Trophoblast cell (in vitro differentiated cells and primary cell): Measurements from ENCODE around the gene ZBTB12.

Source experiments
- DNase-seq, 2 donors: peaks; one replicate each; pipeline ENCODE4 v3.0.0-alpha.2; 2016
- H2AFZ ChIP-seq: 2 replicates; pipeline ENCODE4 v1.6.1; 2013; ENCODE audit warnings: low read length, moderate library complexity, mild to moderate bottlenecking; ENCODE audit not compliant: insufficient read depth, poor library complexity
- H2AK5ac ChIP-seq: 2 replicates; pipeline ENCODE4 v1.6.1; 2013; ENCODE audit warnings: mild to moderate bottlenecking, low read length
- H2BK120ac ChIP-seq: 2 replicates; pipeline ENCODE4 v1.6.1; 2013; ENCODE audit warnings: low read length, mild to moderate bottlenecking, moderate library complexity; ENCODE audit not compliant: insufficient read depth, poor library complexity
- H2BK12ac ChIP-seq: 2 replicates; pipeline ENCODE4 v1.6.1; 2013; ENCODE audit warnings: mild to moderate bottlenecking, low read length, moderate library complexity
- H2BK5ac ChIP-seq: 2 replicates; pipeline ENCODE4 v1.6.1; 2013; ENCODE audit warnings: low read length, low read depth, moderate library complexity, mild to moderate bottlenecking; ENCODE audit not compliant: poor library complexity
- H3K14ac ChIP-seq: 2 replicates; pipeline ENCODE4 v1.6.1; 2013; ENCODE audit warnings: mild to moderate bottlenecking, low read length
- H3K18ac ChIP-seq: 2 replicates; pipeline ENCODE4 v1.6.1; 2013; ENCODE audit warnings: mild to moderate bottlenecking, low read length
- H3K23ac ChIP-seq: 2 replicates; pipeline ENCODE4 v1.6.1; 2013; ENCODE audit warnings: low read length
- H3K27ac ChIP-seq: 2 replicates; pipeline ENCODE4 v1.5.1; 2013; ENCODE audit warnings: low read depth, mild to moderate bottlenecking, inconsistent platforms, low read length, moderate library complexity
- H3K27me3 ChIP-seq: 2 replicates; pipeline ENCODE4 v1.6.1; 2013; ENCODE audit warnings: inconsistent platforms, mild to moderate bottlenecking, low read length, moderate library complexity; ENCODE audit not compliant: insufficient read depth
- H3K36me3 ChIP-seq, 2 experiments: 1 replicate in 1 of 2; 2 replicates in 1 of 2; pipeline ENCODE4 v1.6.1; 2013; ENCODE audit warnings: low read length in 2 of 2, mild to moderate bottlenecking in 2 of 2, moderate library complexity in 1 of 2; ENCODE audit not compliant: insufficient read depth in 2 of 2, control insufficient read depth in 1 of 2
- H3K4ac ChIP-seq: 2 replicates; pipeline ENCODE4 v1.6.1; 2013; ENCODE audit warnings: low read depth, mild to moderate bottlenecking, low read length, moderate library complexity
- H3K4me1 ChIP-seq, 2 experiments: 1 replicate in 1 of 2; 2 replicates in 1 of 2; pipeline ENCODE4 v1.6.1; 2013; ENCODE audit warnings: low read length in 2 of 2, mild to moderate bottlenecking in 2 of 2, moderate library complexity in 1 of 2; ENCODE audit not compliant: insufficient read depth in 2 of 2, control insufficient read depth in 1 of 2
- H3K4me2 ChIP-seq: 2 replicates; pipeline ENCODE4 v1.6.1; 2013; ENCODE audit warnings: inconsistent platforms, mild to moderate bottlenecking, low read length, moderate library complexity
- H3K4me3 ChIP-seq: 2 replicates; pipeline ENCODE4 v1.5.1; 2013; ENCODE audit warnings: mild to moderate bottlenecking, low read depth, low read length, inconsistent platforms
- H3K79me1 ChIP-seq: one replicate; pipeline ENCODE4 v1.6.1; 2013; ENCODE audit warnings: low read length
- H3K79me2 ChIP-seq: 2 replicates; pipeline ENCODE4 v1.6.1; 2013; ENCODE audit warnings: low read length, mild to moderate bottlenecking; ENCODE audit not compliant: control insufficient read depth, insufficient read depth, poor library complexity
- H3K9ac ChIP-seq: 2 replicates; pipeline ENCODE4 v1.6.1; 2013; ENCODE audit warnings: mild to moderate bottlenecking, low read length
- H3K9me3 ChIP-seq: 2 replicates; pipeline ENCODE4 v1.6.1; 2013; ENCODE audit warnings: low read depth, mild to moderate bottlenecking, control low read depth, inconsistent platforms, low read length; ENCODE audit not compliant: insufficient read depth
- H4K12ac ChIP-seq: 2 replicates; pipeline ENCODE4 v1.6.1; 2013; ENCODE audit warnings: low read depth, mild to moderate bottlenecking, low read length, moderate library complexity
- H4K8ac ChIP-seq: 2 replicates; pipeline ENCODE4 v1.6.1; 2013; ENCODE audit warnings: low read depth, mild to moderate bottlenecking, low read length, moderate library complexity
- H4K91ac ChIP-seq: one replicate; pipeline ENCODE4 v1.6.1; 2013; ENCODE audit warnings: low read depth, mild to moderate bottlenecking, low read length, moderate library complexity
- WGBS: extraction: QIAGEN DNeasy Blood & Tissue Kit; methylation state at CpG from one replicate; pipeline ENCODE4 v1.1.7; 2013; ENCODE audit warnings: missing lambda C conversion rate; ENCODE audit not compliant: insufficient read length, insufficient coverage; ENCODE audit errors: extremely low coverage; 5-methylcytosine and 5-hydroxymethylcytosine counted together

Gene ZBTB12

GRCh38 chr6:31862344-31863235 lies 39.3 kb downstream of the ZBTB12 start, which contains the start of gene NEU1:
Gene NEU1, minus strand, starts transcription at chr6:31862821. Its CDS starts 45 bp downstream, at chr6:31862776.
- Histone ChIP-seq H3K27me3 (no peaks in the 10 kb centered on the region), H3K4ac (peak within 1 kb of the TSS; percentile 82), H3K27ac (peak within 1 kb of the TSS; percentile 73), H3K9me3 (no peaks in the 10 kb centered on the region), H3K79me1 (peaks cover 8% of the 10 kb centered on the region), H2BK12ac (peak within 1 kb of the TSS; percentile 66), H3K9ac (peak within 1 kb of the TSS; percentile 57), H3K36me3 (peaks cover 25 to 28% of the 10 kb centered on the region in 2 experiments), H2BK5ac (peak within 1 kb of the TSS; percentile 85), H3K14ac (peak within 1 kb of the TSS; percentile 89), H3K18ac (peak within 1 kb of the TSS; percentile 80), H3K4me2 (peak within 1 kb of the TSS; percentile 94), H4K8ac (peak within 1 kb of the TSS; percentile 67), H3K23ac (no peak within 1 kb of the TSS), H3K79me2 (peaks cover 6% of the 10 kb centered on the region), H4K91ac (peak within 1 kb of the TSS; percentile 59), H2AK5ac (peak within 1 kb of the TSS; percentile 64), H3K4me1 (peaks cover 10 to 18% of the 10 kb centered on the region in 2 experiments), H3K4me3 (peak within 1 kb of the TSS; percentile 79), H2BK120ac (peak within 1 kb of the TSS; percentile 77), H4K12ac (peak within 1 kb of the TSS; percentile 71), H2AFZ (peak within 1 kb of the TSS; percentile 89)
- no CpG with 5 or more reads among the region's 64 CpGs for WGBS
- DNase-seq = peak; percentile 100

GRCh38 chr6:31861919-31862343 lies 40.0 kb downstream of the ZBTB12 start:
- H3K4me2 ChIP-seq = peak overlapping the region; percentile 94
- H3K4me1 ChIP-seq = peaks cover 10 to 18% of the 10 kb centered on the region in 2 experiments
- peak overlapping the region; percentile 77 for H2BK120ac ChIP-seq
- peaks cover 8% of the 10 kb centered on the region for H3K79me1 ChIP-seq
- no peak for DNase-seq
- no peak overlapping the region for H3K23ac ChIP-seq
- peak overlapping the region; percentile 59 for H4K91ac ChIP-seq
- H2AFZ ChIP-seq = peak overlapping the region; percentile 89
- no peak overlapping the region for H3K27ac ChIP-seq
- peak overlapping the region; percentile 64 for H2AK5ac ChIP-seq
- no peaks in the 10 kb centered on the region for H3K9me3 ChIP-seq
- H3K36me3 ChIP-seq = peaks cover 25 to 32% of the 10 kb centered on the region in 2 experiments
- H3K14ac ChIP-seq = peak overlapping the region; percentile 89
- H3K4me3 ChIP-seq = peak overlapping the region; percentile 79
- H2BK12ac ChIP-seq = no peak overlapping the region
- peak overlapping the region; percentile 85 for H2BK5ac ChIP-seq
- H3K18ac ChIP-seq = peak overlapping the region; percentile 80
- peaks cover 6% of the 10 kb centered on the region for H3K79me2 ChIP-seq
- no CpG with 5 or more reads among the region's 17 CpGs for WGBS
- peak overlapping the region; percentile 57 for H3K9ac ChIP-seq
- H3K4ac ChIP-seq = peak overlapping the region; percentile 82
- no peak overlapping the region for H4K12ac ChIP-seq
- H3K27me3 ChIP-seq = no peaks in the 10 kb centered on the region
- peak overlapping the region; percentile 67 for H4K8ac ChIP-seq

- Histone ChIP-seq H3K18ac (no peak overlapping the region), H4K91ac (no peak overlapping the region), H3K79me2 (peaks cover 6% of the 10 kb centered on the region), H2AFZ (no peak overlapping the region), H2AK5ac (no peak overlapping the region), H3K4ac (no peak overlapping the region), H3K4me2 (no peak overlapping the region), H3K9ac (no peak overlapping the region), H2BK120ac (no peak overlapping the region), H3K4me1 (peaks cover 10 to 18% of the 10 kb centered on the region in 2 experiments), H3K9me3 (no peaks in the 10 kb centered on the region), H3K79me1 (peaks cover 8% of the 10 kb centered on the region), H3K23ac (no peak overlapping the region), H3K4me3 (no peak overlapping the region), H2BK12ac (no peak overlapping the region), H3K27ac (no peak overlapping the region), H3K14ac (no peak overlapping the region), H3K36me3 (peaks cover 25 to 32% of the 10 kb centered on the region in 2 experiments), H3K27me3 (no peaks in the 10 kb centered on the region), H2BK5ac (no peak overlapping the region), H4K12ac (no peak overlapping the region), H4K8ac (no peak overlapping the region)
- WGBS = no CpG with 5 or more reads among the region's 7 CpGs
- DNase-seq = no peak
These were observed 40.7 kb downstream of the ZBTB12 start for GRCh38 chr6:31861150-31861549.

GRCh38 chr6:31860349-31860748 lies 41.5 kb downstream of the ZBTB12 start:
- no peak for DNase-seq
- Histone ChIP-seq H3K4ac (no peak overlapping the region), H3K14ac (no peak overlapping the region), H3K9me3 (no peaks in the 10 kb centered on the region), H2AK5ac (no peak overlapping the region), H4K91ac (no peak overlapping the region), H3K9ac (no peak overlapping the region), H3K4me1 (peaks cover 10 to 14% of the 10 kb centered on the region in 2 experiments), H2BK5ac (no peak overlapping the region), H3K18ac (no peak overlapping the region), H3K79me1 (peaks cover 8% of the 10 kb centered on the region), H3K36me3 (peaks cover 25 to 32% of the 10 kb centered on the region in 2 experiments), H3K27me3 (no peaks in the 10 kb centered on the region), H3K23ac (no peak overlapping the region), H3K4me3 (no peak overlapping the region), H3K79me2 (peaks cover 6% of the 10 kb centered on the region), H2BK120ac (no peak overlapping the region), H2BK12ac (no peak overlapping the region), H3K27ac (no peak overlapping the region), H3K4me2 (no peak overlapping the region), H4K8ac (no peak overlapping the region), H4K12ac (no peak overlapping the region), H2AFZ (no peak overlapping the region)
- no CpG with 5 or more reads among the region's 13 CpGs for WGBS
